ENCODE measurements around the gene TMEM38B.

GRCh38 chr9:105686936-105687335 is 7.4 kb upstream of the TMEM38B start:
- TF ChIP-seq CTCF (IDR thresholded peaks at IDR 0.05; ENCODE audit: low read depth, low read length) (no peak), EZH2phosphoT487 (IDR thresholded peaks at IDR 0.05; ENCODE audit: low read depth) (no peak)

Data from OCI-LY3 (cell line).